UCSD-AML1 (cell line): Measurements from ENCODE around the gene HNRNPL.
"Not testable (repeated sequence)": the region's sequence is repeated elsewhere in the genome, so short reads cannot be mapped to it uniquely, and the experiment has no call there.

Source experiments
- DNase-seq: peaks from one replicate; lab custom pipeline; 2025; ENCODE audit not compliant: unreplicated experiment; lab: John Stamatoyannopoulos, UW

HNRNPL gene

GRCh38 chr19:38869836-38870607 lies 20.2 kb upstream of the HNRNPL start:
- DNase-seq = no peak

DNA sequence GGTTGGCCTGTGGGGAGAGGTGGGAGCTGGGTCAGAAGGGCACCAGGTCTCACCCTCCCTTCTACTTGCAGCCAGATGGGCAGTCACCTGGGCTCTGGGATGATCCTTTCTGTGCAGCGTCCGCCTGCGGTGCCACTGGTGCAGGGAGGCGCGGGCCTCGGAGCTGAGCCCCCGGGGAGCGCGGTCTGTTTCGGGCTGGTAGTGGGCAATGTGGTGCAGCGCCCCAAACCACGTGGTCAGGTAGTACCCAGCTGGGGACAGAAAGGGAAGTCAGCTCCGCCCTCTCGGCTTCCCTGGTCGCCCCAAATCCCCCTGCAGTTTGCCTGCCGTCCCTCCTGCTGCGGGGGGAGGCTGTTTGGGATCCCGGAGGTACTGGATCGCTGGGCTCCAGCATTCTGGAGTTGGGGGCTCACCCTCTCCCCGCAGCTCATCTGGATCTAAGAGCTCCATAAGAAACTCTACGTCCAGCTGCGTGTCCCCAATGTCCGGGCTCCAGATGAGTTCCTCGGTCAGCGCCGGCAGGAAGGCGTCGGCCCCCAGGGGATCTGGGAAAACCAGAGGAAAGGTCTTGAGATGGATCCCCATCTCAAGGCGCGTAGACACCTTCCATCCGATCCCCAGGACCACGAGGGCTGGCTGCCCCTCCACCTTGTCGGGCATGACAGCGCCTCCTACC lies 19.5 kb upstream of the HNRNPL start:
- DNase-seq = no peak

DNA sequence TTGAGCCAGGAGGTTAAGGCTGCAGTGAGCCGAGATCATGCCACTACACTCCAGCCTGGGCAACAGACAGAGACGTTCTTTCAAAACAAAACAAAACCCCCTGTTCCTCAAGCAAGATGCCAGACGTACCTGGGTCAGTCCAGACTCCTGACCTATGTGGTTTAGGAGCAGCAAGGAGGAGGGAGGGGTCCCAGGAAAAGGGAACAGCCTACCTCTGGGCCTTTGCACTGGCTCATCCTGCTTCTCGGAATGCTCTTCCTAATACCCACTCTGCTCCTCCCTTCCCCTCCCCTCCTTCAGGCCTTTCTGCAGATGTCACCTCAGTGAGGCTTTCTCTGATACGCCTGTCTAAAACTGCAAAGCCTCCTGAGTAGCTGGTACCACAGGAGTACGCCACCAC lies 18.8 kb upstream of the HNRNPL start:
- no peak for DNase-seq

DNA sequence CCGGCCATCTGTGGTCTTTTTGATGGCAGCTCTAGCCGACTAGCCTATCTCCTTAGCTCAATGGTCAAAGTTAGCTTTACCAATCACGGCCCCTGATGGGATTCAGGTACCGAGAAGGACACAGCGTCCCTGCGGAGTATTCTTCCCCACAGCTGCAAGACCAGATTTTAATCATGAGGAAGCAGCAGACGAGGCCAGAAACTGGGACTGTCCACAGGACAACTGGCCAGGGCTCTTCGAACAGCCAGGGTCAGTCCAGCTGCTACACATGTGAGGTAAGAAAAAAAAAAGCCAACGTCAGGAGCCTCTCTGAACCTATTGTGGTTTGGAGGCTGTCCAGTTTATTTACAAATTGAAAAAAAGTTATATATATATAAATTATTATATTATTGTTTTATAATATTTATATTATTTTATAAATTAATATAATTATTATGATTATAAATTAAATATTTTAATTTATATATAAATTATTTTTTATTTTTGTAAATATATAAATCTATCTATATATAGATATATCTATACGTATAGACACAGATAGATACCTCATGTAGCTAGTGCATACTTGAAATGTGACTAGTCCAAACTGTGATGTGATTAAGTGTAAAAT lies 17.5 kb upstream of the HNRNPL start:
- DNase-seq = no peak

DNA sequence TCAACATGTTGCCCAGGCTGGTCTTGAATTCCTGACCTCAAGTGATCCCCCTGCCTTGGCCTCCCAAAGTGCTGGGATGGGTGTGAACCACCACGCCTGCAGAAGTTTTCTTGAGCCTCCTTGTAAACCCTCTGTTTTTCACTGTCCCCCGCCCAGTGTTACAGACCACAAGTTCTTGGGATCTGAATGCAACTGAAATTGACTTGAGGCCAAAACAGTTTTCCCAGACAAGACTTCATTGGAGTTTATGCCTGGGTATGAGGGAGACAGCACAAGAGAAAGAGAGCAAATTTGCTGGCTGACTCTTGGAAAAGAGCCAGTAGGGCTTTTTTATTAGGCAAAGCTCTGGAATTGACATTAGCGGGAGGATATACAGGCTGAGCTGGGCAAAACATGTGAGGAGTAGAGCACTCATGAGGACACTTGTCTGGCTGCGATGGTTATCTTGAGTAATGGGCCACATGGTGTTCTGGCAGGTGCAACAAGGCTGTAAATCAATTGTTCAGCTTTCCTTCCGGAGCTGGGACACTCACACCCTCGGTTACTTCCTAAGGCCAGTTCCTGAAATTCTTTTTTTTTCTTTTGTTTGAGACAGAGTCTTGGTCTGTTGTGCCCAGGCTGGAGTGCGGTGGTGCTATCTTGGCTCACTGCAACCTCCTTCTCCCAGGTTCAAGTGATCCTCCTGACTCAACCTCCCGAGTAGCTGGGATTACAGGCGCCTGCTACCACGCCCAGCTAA lies 12.7 kb upstream of the HNRNPL start:
- DNase-seq = no peak

GRCh38 chr19:38861368-38861767 lies 11.6 kb upstream of the HNRNPL start:
- DNase-seq = no peak

DNA sequence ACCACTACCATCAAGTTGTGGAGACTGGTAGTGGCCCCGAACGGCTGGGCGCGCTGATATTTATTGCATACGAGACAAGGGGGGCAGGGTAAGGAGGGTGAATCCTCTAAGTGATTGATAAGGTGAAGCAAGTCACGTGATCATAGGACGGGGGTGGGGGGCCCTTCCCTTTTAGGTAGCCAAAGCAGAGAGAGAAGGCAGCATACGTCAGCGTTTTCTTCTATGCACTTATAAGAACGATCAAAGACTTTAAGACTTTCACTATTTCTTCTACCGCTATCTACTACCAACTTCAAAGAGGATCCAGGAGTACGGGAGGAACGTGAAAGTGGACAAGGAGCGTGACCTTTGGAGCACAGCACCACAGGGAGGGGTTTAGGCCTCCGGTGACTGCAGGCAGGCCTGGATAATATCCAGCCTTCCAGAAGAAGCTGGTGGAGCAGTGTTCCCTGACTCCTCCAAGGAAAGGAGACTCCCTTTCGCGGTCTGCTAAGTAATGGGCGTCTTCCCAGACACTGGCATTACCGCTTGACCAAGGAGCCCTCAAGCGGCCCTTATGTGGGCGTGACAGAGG lies 9.9 kb upstream of the HNRNPL start:
- DNase-seq = not testable (repeated sequence)

- DNase-seq = no peak
Measured at GRCh38 chr19:38856813-38857212, 7.0 kb upstream of the HNRNPL start.

DNA sequence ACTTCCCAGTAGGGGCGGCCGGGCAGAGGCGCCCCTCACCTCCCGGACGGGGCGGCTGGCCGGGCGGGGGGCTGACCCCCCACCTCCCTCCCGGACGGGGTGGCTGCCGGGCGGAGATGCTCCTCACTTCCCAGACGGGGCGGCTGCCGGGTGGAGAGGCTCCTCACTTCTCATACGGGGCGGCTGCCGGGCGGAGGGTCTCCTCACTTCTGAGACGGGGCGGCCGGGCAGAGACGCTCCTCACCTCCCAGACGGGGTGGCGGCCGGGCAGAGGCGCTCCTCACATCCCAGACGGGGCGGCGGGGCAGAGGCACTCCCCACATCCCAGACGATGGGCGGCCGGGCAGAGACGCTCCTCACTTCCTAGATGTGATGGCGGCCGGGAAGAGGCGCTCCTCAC lies 6.0 kb upstream of the HNRNPL start:
- not testable (repeated sequence) for DNase-seq

- DNase-seq = not testable (repeated sequence)
Measured at GRCh38 chr19:38854961-38855360, 5.2 kb upstream of the HNRNPL start.

DNA sequence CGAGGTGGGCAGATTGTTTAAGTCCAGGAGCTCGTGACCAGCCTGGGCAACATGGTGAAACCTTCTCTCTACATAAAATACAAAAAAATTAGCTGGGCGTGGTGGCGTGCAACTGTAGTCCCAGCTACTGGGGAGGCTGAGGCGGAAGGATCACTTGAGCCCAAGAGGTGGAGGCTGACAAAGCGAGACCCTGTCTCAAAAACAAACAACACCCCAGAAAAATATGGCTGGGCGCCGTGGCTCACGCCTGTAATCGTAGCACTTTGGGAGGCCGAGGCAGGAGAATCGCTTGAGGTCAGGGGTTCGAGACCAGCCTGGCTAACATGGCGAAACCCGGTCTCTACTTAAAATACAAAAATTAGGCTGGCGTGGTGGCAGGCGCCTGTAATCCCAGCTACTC lies 3.4 kb upstream of the HNRNPL start:
- no peak for DNase-seq

DNA sequence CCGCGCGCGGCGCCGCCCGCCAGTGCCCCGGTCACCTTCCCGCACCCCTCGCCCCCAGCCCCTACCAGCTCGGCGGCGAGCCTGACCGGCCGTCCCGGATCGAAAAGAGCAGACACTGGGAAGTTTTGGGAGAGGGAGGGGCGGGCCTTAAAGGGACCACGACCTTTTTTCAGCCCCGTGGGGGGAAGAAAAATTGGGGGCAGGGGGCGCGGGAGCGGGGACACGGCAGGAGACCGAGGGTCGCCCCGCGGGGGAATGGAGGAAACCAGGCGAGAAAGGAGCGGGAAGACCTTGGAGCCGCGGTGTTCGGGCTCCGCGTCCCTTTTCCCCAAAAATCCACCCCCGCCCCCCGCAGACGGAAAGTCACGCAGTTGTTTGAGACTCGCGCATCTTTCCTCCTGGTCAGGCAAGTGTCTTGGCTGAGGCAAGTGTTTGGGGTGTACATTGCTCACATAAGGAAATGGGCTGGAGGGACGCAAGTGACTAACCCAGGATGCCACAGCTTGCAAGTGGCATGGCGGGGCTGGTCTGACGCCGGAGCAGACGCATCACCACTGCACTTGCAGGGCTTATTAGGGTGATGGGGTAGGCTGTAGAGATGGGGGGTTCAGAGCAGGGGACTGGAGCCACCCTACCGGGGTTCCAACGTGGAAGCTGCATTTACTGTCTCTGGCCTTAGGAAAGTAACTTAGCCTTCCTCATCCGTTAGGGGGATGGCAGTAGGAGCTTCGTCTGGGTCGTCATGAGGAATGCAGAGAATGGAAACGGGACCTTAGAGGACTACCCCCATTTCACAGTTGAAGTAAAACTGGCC lies 2.7 kb upstream of the HNRNPL start:
- peak; percentile 47 for DNase-seq

GRCh38 chr19:38851622-38852230 lies 1.9 kb upstream of the HNRNPL start:
- DNase-seq = peak; percentile 92

DNA sequence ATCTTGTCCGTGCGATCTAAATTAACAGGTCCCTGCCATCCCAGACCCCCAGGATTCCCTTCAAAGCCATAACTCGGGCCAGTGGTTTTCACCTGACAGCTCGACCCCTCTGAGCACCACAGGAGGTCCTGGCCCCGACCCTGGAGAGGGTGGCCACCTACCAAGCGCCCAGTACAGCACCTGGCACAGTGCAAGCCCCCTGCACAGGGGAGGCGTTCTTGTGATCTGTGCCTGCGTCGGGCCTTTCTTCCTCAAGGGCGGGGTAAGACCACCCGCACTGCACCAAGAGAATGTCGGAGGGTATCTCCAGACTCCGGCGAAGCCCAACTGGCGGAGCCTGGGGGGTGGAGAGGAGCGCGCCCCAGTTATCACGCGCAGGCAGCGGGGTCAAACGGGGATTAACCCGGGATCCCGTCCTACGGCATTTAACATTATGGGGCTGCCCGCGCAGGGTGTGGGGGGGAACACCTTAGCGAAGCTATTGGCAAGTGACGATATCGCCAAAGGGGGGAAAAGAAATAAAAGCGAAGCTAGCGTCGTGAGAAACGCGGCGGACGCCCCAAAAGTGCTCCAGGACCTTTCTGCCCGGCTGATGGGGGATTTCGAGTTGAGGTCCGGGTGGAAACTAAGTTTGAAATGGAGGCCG lies 1.3 kb upstream of the HNRNPL start:
- no peak for DNase-seq

GRCh38 chr19:38850436-38850975 lies 720 bp upstream of the HNRNPL start:
- peak; percentile 100 for DNase-seq

DNA sequence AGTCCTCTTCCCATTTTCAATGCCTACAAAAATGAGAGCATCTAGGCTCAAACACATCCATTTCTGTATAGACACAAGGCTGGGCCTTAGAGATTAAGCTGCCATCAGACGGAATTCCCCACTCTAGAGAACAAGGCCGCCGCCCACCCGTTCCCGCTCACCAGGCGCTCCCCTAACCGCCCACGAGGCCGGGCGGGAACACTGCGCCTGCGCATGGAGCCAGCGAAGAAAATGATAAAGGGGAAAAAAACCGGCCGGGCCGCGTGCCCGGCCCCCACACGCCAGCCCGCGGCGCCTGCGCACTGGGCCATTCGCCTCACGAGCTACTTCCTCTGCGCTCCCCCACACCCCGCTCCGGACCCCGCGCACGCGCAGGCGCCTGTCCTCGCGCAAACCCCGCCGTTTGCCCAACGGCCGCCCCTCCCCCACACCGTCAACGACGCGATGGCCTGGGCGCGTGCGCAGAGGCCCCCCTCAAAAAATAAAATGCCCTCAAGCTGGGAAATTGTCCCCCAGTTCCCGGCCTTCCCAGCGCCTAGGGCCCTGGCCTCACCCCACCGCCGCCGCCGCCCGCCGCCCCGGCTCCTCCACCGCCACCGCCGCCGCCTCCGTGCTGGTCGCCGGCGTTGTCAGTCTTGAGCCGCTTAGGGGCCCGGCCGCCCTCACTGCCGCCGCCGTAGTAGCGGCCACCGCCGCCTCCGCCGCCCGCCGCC lies 483 bp downstream of the HNRNPL start:
- peak; percentile 98 for DNase-seq

GRCh38 chr19:38848299-38849146 lies 1.3 kb downstream of the HNRNPL start:
- no peak for DNase-seq

DNA sequence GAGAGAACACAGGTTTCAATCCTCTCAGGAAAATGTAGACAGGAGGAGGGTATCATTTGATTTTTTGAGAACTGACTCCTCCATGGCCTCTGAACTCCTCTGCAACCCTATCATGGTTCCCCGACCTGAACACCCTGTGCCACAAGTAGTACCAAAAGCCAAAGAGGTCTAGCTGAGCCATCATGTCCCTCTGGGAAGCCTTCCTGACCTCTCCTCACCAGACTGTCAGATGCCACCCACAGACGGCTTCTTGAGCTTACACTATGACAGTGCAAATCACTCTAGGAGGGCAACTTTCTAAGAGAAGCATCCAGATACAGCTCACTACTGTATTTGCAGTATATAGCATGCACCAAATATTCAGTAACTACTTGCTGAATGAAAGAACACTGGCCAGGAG lies 3.7 kb downstream of the HNRNPL start:
- no peak for DNase-seq
